ENCODE data around the gene C12orf56.

The C12orf56 gene

DNA sequence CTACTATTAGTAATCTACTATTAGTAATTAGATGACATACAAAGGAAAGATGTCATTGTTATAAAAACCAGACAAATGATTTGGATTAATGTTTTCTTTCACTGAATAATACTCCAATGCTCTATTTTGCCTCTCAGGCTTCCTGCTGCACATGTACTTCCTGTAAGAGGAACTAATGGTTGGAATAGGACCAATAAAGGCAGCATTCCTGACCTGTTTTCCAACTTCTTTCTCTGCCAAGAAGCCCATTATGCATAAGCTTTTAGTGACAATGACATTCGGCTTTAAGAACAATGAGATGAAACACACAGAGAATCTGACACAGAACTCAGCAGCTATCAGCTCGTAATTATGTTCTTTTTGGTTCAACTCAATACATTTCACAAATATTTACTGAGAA is 5.2 kb upstream of the C12orf56 start:
- TF ChIP-seq RAD21 (IDR thresholded peaks at IDR 0.05; ENCODE audit: low read depth) (no peak), NFIC (IDR thresholded peaks at IDR 0.05) (peak; percentile 90), TEAD4 (IDR thresholded peaks at IDR 0.05) (peak; percentile 73)
- TF ChIP-seq, protein P1, sequence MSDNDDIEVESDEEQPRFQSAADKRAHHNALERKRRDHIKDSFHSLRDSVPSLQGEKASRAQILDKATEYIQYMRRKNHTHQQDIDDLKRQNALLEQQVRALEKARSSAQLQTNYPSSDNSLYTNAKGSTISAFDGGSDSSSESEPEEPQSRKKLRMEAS (IDR thresholded peaks at IDR 0.05) = 0 out of 2 replicates have a peak, but pooled peaks have one; percentile 26

DNA sequence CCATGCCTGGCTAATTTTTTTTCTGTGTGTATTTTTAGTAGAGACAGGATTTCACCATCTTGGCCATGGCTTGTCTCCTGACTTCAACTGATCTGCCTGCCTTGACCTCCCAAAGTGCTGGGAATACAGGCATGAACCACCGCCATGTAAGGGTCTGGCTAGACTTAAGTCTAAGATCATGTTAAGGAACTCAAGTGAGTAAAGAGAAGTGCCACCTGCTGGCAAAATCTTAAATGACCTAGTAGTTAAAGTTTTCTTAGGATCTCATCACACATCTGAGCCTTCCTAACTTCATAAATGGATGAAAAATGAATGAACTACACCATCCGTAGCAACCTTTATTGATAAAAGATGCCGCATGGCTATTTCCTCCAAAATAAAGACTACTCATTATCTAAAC is 1.7 kb upstream of the C12orf56 start:
- no peak for TF ChIP-seq CREB1 (IDR thresholded peaks at IDR 0.05; ENCODE audit: low read depth)
- peak; percentile 44 for TF ChIP-seq RAD21 (IDR thresholded peaks at IDR 0.05; ENCODE audit: low read depth)

DNA sequence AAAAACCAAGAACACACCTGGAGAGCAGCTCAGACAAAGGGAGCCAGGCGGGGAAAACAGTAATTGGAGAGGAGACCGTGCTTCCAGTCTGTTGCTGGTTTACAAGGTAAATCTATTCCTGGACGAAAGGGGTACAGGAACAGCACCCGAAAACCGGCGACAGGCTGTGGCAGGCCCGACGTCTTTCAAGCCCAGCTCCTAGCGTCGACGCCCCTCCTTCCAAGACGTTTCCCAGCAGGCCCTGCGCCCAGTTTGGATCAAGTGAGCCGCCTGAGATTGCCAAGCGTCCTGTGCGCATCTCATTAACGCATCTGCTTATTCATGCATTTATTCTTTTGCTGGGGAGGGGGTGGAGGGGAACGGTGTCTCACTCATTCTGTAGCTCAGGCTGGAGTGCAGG is 1.4 kb downstream of the C12orf56 start:
- TF ChIP-seq EGR1 (IDR thresholded peaks at IDR 0.05) = no peak
- TF ChIP-seq, protein P2, sequence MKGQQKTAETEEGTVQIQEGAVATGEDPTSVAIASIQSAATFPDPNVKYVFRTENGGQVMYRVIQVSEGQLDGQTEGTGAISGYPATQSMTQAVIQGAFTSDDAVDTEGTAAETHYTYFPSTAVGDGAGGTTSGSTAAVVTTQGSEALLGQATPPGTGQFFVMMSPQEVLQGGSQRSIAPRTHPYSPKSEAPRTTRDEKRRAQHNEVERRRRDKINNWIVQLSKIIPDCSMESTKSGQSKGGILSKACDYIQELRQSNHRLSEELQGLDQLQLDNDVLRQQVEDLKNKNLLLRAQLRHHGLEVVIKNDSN (IDR thresholded peaks at IDR 0.05) = no peak
- TF ChIP-seq TAF1 (IDR thresholded peaks at IDR 0.05; ENCODE audit: low read depth) = no peak
- TF ChIP-seq, protein P3, sequence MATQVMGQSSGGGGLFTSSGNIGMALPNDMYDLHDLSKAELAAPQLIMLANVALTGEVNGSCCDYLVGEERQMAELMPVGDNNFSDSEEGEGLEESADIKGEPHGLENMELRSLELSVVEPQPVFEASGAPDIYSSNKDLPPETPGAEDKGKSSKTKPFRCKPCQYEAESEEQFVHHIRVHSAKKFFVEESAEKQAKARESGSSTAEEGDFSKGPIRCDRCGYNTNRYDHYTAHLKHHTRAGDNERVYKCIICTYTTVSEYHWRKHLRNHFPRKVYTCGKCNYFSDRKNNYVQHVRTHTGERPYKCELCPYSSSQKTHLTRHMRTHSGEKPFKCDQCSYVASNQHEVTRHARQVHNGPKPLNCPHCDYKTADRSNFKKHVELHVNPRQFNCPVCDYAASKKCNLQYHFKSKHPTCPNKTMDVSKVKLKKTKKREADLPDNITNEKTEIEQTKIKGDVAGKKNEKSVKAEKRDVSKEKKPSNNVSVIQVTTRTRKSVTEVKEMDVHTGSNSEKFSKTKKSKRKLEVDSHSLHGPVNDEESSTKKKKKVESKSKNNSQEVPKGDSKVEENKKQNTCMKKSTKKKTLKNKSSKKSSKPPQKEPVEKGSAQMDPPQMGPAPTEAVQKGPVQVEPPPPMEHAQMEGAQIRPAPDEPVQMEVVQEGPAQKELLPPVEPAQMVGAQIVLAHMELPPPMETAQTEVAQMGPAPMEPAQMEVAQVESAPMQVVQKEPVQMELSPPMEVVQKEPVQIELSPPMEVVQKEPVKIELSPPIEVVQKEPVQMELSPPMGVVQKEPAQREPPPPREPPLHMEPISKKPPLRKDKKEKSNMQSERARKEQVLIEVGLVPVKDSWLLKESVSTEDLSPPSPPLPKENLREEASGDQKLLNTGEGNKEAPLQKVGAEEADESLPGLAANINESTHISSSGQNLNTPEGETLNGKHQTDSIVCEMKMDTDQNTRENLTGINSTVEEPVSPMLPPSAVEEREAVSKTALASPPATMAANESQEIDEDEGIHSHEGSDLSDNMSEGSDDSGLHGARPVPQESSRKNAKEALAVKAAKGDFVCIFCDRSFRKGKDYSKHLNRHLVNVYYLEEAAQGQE (IDR thresholded peaks at IDR 0.05; ENCODE audit: low read depth) = no peak
- TF ChIP-seq TEAD4 (IDR thresholded peaks at IDR 0.05) = no peak
- TF ChIP-seq YY1 (IDR thresholded peaks at IDR 0.05; ENCODE audit: low read depth) = no peak
- TF ChIP-seq NFIC (IDR thresholded peaks at IDR 0.05) = no peak
- no peak for TF ChIP-seq TCF12 (IDR thresholded peaks at IDR 0.05; ENCODE audit: low read depth)
- no peak for TF ChIP-seq EP300 (IDR thresholded peaks at IDR 0.05; ENCODE audit: borderline replicate concordance)
- TF ChIP-seq ZBTB7A (IDR thresholded peaks at IDR 0.05; ENCODE audit: low read depth) = no peak
- no peak for TF ChIP-seq CEBPB (IDR thresholded peaks at IDR 0.05)
- TF ChIP-seq RAD21 (IDR thresholded peaks at IDR 0.05; ENCODE audit: low read depth) = no peak
- TF ChIP-seq, protein P1 (IDR thresholded peaks at IDR 0.05) = no peak
- no peak for TF ChIP-seq CREB1 (IDR thresholded peaks at IDR 0.05; ENCODE audit: low read depth)

DNA sequence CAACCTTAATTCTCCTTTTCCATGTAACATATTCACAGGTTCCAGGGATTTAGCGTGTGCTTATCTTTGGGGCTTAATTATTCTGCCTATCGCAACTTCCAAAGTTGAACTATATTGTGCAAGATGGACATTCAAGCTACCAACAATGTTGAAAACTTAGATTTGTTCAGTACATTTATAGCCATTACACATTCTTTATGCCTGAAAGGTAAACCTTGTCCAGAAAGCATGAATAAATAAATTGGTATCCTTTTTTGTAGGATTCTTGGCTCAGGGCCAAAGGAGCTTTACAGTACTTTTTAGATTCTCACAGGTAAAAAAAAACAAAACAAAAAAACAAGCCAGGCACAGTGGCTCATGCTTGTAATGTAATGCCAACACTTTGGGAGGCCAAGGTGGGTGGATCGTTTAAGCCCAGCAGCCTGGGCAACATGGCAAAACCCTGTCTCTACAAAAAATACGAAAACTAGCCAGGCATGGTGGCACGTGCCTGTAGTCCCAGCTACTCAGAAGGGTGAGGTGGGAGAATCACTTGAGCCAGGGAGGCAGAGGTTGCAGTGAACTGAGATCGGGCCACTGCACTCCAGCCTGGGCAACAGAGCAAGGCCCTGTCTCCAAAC is 3.3 kb downstream of the C12orf56 start:
- TF ChIP-seq EP300 (IDR thresholded peaks at IDR 0.05; ENCODE audit: borderline replicate concordance) (no peak; the same call in 1 of the 2 replicates), TCF12 (IDR thresholded peaks at IDR 0.05; ENCODE audit: low read depth) (peak; percentile 39; the same call in 1 of the 2 replicates), NFIC (IDR thresholded peaks at IDR 0.05) (peak; percentile 91), CEBPB (IDR thresholded peaks at IDR 0.05) (peak; percentile 69), EGR1 (IDR thresholded peaks at IDR 0.05) (peak; percentile 58; the same call in 1 of the 2 replicates)
- TF ChIP-seq, protein P1 (IDR thresholded peaks at IDR 0.05) = peak; percentile 85
- TF ChIP-seq, protein P2 (IDR thresholded peaks at IDR 0.05) = peak; percentile 72
- TF ChIP-seq, protein P3 (IDR thresholded peaks at IDR 0.05; ENCODE audit: low read depth) = no peak

DNA sequence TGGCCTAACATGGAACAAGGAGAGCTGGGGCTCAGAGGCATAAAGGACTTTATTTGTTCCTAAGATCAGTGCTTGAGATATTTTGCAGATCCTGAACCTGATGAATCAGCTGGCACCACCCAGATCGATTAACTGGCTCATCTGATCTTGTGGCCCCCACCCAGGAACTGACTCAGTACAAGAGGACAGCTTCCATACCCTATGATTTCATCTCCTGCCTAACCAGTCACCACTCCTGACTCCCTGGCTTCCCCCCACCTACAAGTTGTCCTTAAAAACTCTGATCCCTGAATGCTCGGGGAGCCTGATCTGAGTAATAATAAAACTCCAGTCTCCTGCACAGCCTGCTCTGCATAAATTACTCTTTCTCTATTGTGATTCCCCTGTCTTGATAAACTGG is 5.1 kb downstream of the C12orf56 start:
- TF ChIP-seq, protein P3 (IDR thresholded peaks at IDR 0.05; ENCODE audit: low read depth) = no peak
- TF ChIP-seq, protein P2 (IDR thresholded peaks at IDR 0.05) = no peak
- no peak for TF ChIP-seq FOXM1 (IDR thresholded peaks at IDR 0.05; ENCODE audit: borderline replicate concordance, low read depth)
- TF ChIP-seq EGR1 (IDR thresholded peaks at IDR 0.05) = no peak
- TF ChIP-seq RAD21 (IDR thresholded peaks at IDR 0.05; ENCODE audit: low read depth) = no peak
- no peak for TF ChIP-seq TCF12 (IDR thresholded peaks at IDR 0.05; ENCODE audit: low read depth)
- TF ChIP-seq CREB1 (IDR thresholded peaks at IDR 0.05; ENCODE audit: low read depth) = no peak
